Stimulated activated CD8-positive, alpha-beta memory T cell treated with anti-CD3 and anti-CD28 coated beads, Interleukin-15, amount 100 ng/mL, for 24 hours (primary cell): ENCODE measurements around the gene ZFAND4.
"Not testable (repeated sequence)": the region's sequence is repeated elsewhere in the genome, so short reads cannot be mapped to it uniquely, and the experiment has no call there.

Source experiments
- DNase-seq: peaks from one replicate; pipeline ENCODE4 v3.0.0-alpha.2; 2020; ENCODE audit warnings: low read depth

ZFAND4 gene

GRCh38 chr10:45589868-45590267 is 82.7 kb downstream of the ZFAND4 start:
- no peak for DNase-seq

- no peak for DNase-seq
These were observed 83.6 kb downstream of the ZFAND4 start for GRCh38 chr10:45589009-45589408.

GRCh38 chr10:45586028-45586824 is 86.3 kb downstream of the ZFAND4 start:
- no peak for DNase-seq

GRCh38 chr10:45585131-45585530 is 87.4 kb downstream of the ZFAND4 start:
- DNase-seq: no peak

GRCh38 chr10:45582386-45582781 is 90.2 kb downstream of the ZFAND4 start:
- DNase-seq: no peak

GRCh38 chr10:45581582-45582385 is 90.8 kb downstream of the ZFAND4 start:
- no peak for DNase-seq

- no peak for DNase-seq
These were observed 91.4 kb downstream of the ZFAND4 start for GRCh38 chr10:45581216-45581549.

GRCh38 chr10:45580371-45581215 is 92.0 kb downstream of the ZFAND4 start:
- no peak for DNase-seq

- DNase-seq: no peak
These were observed 94.1 kb downstream of the ZFAND4 start for GRCh38 chr10:45578384-45578971.

GRCh38 chr10:45575966-45576597 is 96.5 kb downstream of the ZFAND4 start:
- DNase-seq: no peak

GRCh38 chr10:45575032-45575761 is 97.4 kb downstream of the ZFAND4 start:
- DNase-seq: not testable (repeated sequence)

- DNase-seq: no peak
These were observed 103.1 kb downstream of the ZFAND4 start for GRCh38 chr10:45569471-45569870.

- DNase-seq: no peak
These were observed 106.2 kb downstream of the ZFAND4 start for GRCh38 chr10:45566415-45566814.
